Natural killer cell (primary cell): ENCODE results near the gene NDUFS1. TPM values are rescaled to one million over a fixed set of nuclear protein-coding genes. Genes with fewer than 3 reads are reported as not detected.

Experiments
- ATAC-seq, 3 donors: fragments of 150-1000 bp in 2 of 3; fragments of 200-7000 bp in 1 of 3; cut with Tn5 transposase; 1 replicate in 1 of 3; 2 replicates in 2 of 3; pipeline ENCODE4 v1.10.0; 2021; ENCODE audit warnings: mild to moderate bottlenecking in 2 of 3, moderate library complexity in 2 of 3
- DNase-seq, 2 donors: peaks; one replicate each; pipeline versions ENCODE4 v3.0.0 to v3.0.0-alpha.2; 2013 to 2021; ENCODE audit warnings: mixed read lengths in 1 of 2
- H3K27ac ChIP-seq: one replicate; pipeline ENCODE4 v1.5.1; 2013; ENCODE audit warnings: mild to moderate bottlenecking, low read length
- H3K27me3 ChIP-seq: one replicate; pipeline ENCODE4 v1.6.1; 2013; ENCODE audit warnings: low read length; ENCODE audit not compliant: control insufficient read depth, insufficient read depth
- H3K36me3 ChIP-seq: one replicate; pipeline ENCODE4 v1.6.1; 2013; ENCODE audit warnings: low read length; ENCODE audit not compliant: control insufficient read depth, insufficient read depth
- H3K4me1 ChIP-seq: one replicate; pipeline ENCODE4 v1.6.1; 2013; ENCODE audit warnings: low read length; ENCODE audit not compliant: control insufficient read depth, insufficient read depth
- H3K4me3 ChIP-seq: one replicate; pipeline ENCODE4 v1.5.1; 2013; ENCODE audit warnings: low read length
- H3K9me3 ChIP-seq: one replicate; pipeline ENCODE4 v1.6.1; 2013; ENCODE audit warnings: low read length; ENCODE audit not compliant: control insufficient read depth, insufficient read depth
- H3K27ac Mint-ChIP-seq, 2 donors: one replicate each; pipeline ENCODE4 v1.8.0; 2022; ENCODE audit warnings: mild to moderate bottlenecking in 2 of 2, mixed read lengths in 2 of 2, moderate library complexity in 1 of 2
- H3K27me3 Mint-ChIP-seq, 2 donors: one replicate each; pipeline ENCODE4 v1.8.0; 2022; ENCODE audit warnings: low read depth in 2 of 2, mixed read lengths in 2 of 2
- H3K36me3 Mint-ChIP-seq: one replicate; pipeline ENCODE4 v1.8.0; 2022; ENCODE audit warnings: mixed read lengths
- H3K4me1 Mint-ChIP-seq, 2 donors: one replicate each; pipeline ENCODE4 v1.8.0; 2022; ENCODE audit warnings: mixed read lengths in 2 of 2
- H3K4me3 Mint-ChIP-seq: one replicate; pipeline ENCODE4 v1.8.0; 2022; ENCODE audit warnings: mild to moderate bottlenecking, moderate library complexity, mixed read lengths
- H3K9me3 Mint-ChIP-seq, 2 donors: one replicate each; pipeline ENCODE4 v1.8.0; 2022; ENCODE audit warnings: mixed read lengths in 2 of 2
- CTCF ChIP-seq: fragments of 200-600 bp; IDR thresholded peaks from one replicate; pipeline ENCODE4 v1.8.0; 2022; ENCODE audit warnings: antibody characterized with exemption
- WGBS: methylation state at CpG from one replicate; pipeline ENCODE4 v1.1.7; 2013; ENCODE audit warnings: missing lambda C conversion rate; ENCODE audit not compliant: insufficient coverage; 5-methylcytosine and 5-hydroxymethylcytosine counted together
- intact Hi-C: fragments of 100-400 bp; cut with micrococcal nuclease; formaldehyde crosslinking; loops from one replicate; pipeline ENCODE4 v1.14.2; 2022
- total RNA-seq, 4 donors: library from RNA; stranded (reverse); fragments of 120-200 nt in 1 of 4; gene quantifications; one replicate each; pipeline versions ENCODE4 v1.2.3 to v1.2.4, GENCODE V29; 2013 to 2022

The NDUFS1 gene
- total RNA-seq, 3 donors from 2014 or later (not counting 1 experiment from before 2014, with no cell fraction given), result 44.0 to 47.8 (median 45.9) TPM

DNA sequence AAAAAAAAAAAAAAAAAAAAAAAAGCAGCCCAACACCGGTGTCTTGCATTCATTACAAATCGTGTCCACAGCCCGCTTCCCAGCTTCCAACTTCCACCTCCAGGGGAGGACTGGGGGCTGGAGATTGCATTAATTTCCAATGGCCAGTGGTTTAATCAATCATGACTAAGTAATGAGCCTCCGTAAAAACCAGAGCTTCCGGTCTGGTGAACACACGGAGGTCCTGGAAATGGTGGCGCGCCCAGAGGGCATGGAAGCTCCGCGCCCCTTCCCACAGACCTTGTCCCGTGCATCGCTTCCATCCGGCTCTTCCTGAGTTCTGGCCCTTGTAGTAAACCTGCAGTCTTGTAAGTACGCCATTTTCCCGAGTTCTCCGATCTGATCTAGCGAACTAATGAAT lies 44.1 kb upstream of the NDUFS1 start:
- Histone ChIP-seq H3K9me3 (no peaks in the 10 kb centered on the region), H3K27ac (no peak overlapping the region), H3K4me1 (no peaks in the 10 kb centered on the region), H3K4me3 (no peak overlapping the region), H3K36me3 (no peaks in the 10 kb centered on the region), H3K27me3 (no peaks in the 10 kb centered on the region)
- TF ChIP-seq CTCF, result no peak
- H3K4me1 Mint-ChIP-seq, result no peaks in the 10 kb centered on the region
- no peak for DNase-seq
- H3K27me3 Mint-ChIP-seq, result peaks cover 8 to 17% of the 10 kb centered on the region in 2 donors
- intact Hi-C loops, result no loop called here
- no peak overlapping the region for H3K4me3 Mint-ChIP-seq
- H3K36me3 Mint-ChIP-seq, result no peaks in the 10 kb centered on the region
- ATAC-seq, result no peak
- H3K27ac Mint-ChIP-seq, result no peak overlapping the region
- 94% methylated on average over 17 of the region's 17 CpGs for WGBS
- H3K9me3 Mint-ChIP-seq, result no peaks in the 10 kb centered on the region

GRCh38 chr2:206202446-206202845 lies 43.2 kb upstream of the NDUFS1 start:
- intact Hi-C loops, result no loop called here
- 91% methylated on average over 15 of the region's 16 CpGs for WGBS

GRCh38 chr2:206201075-206201848 lies 42.0 kb upstream of the NDUFS1 start:
- no peak overlapping the region for H3K27ac Mint-ChIP-seq
- no peaks in the 10 kb centered on the region for H3K36me3 Mint-ChIP-seq
- no peaks in the 10 kb centered on the region for H3K4me1 Mint-ChIP-seq
- H3K27me3 Mint-ChIP-seq, result peaks cover 8 to 20% of the 10 kb centered on the region in 2 donors
- H3K9me3 Mint-ChIP-seq, result no peaks in the 10 kb centered on the region
- ATAC-seq (no peak), DNase-seq (no peak)
- intact Hi-C loops, result no loop called here
- no peak overlapping the region for H3K4me3 Mint-ChIP-seq
- no peaks in the 10 kb centered on the region for H3K9me3 ChIP-seq
- no peaks in the 10 kb centered on the region for H3K4me1 ChIP-seq
- H3K4me3 ChIP-seq, result no peak overlapping the region
- TF ChIP-seq CTCF, result no peak
- WGBS, result 85% methylated on average over 3 of the region's 5 CpGs
- no peak overlapping the region for H3K27ac ChIP-seq
- H3K27me3 ChIP-seq, result no peaks in the 10 kb centered on the region
- no peaks in the 10 kb centered on the region for H3K36me3 ChIP-seq

More at GRCh38 chr2:206202446-206202845, 43.2 kb upstream of the NDUFS1 start:
- no peak overlapping the region for H3K4me3 ChIP-seq
- H3K27me3 ChIP-seq, result no peaks in the 10 kb centered on the region
- H3K36me3 ChIP-seq, result no peaks in the 10 kb centered on the region
- no peak for TF ChIP-seq CTCF
- no peaks in the 10 kb centered on the region for H3K9me3 ChIP-seq
- Mint-ChIP-seq H3K4me1 (no peaks in the 10 kb centered on the region), H3K4me3 (no peak overlapping the region), H3K27me3 (peaks cover 8 to 20% of the 10 kb centered on the region in 2 donors), H3K9me3 (no peaks in the 10 kb centered on the region), H3K36me3 (no peaks in the 10 kb centered on the region), H3K27ac (no peak overlapping the region)
- ATAC-seq, result no peak
- no peak for DNase-seq
- no peaks in the 10 kb centered on the region for H3K4me1 ChIP-seq
- no peak overlapping the region for H3K27ac ChIP-seq

DNA sequence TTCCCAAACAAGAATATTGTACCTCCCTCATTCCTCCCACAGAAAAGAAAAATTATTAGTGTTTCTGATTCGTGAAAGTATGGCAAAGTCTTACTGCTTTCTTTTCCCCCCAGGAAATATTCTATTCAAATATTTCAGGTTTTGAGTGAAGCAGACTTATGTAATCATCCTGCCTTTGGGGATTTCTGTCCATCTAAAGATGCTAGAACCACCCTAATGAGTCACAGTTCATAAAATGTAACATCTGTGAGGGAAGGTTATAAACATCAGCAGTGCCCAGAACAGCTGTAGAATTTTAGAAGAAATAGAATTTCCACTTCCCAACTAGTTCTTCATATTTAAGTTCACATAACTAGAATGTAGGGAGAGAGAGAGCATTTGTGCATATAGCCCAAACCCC lies 39.4 kb upstream of the NDUFS1 start:
- Mint-ChIP-seq H3K27ac (no peak overlapping the region), H3K9me3 (no peaks in the 10 kb centered on the region), H3K4me3 (no peak overlapping the region), H3K36me3 (no peaks in the 10 kb centered on the region), H3K4me1 (no peaks in the 10 kb centered on the region), H3K27me3 (peaks cover 7 to 20% of the 10 kb centered on the region in 2 donors)
- TF ChIP-seq CTCF, result no peak
- intact Hi-C loops, result no loop called here
- Histone ChIP-seq H3K27me3 (no peaks in the 10 kb centered on the region), H3K4me1 (no peaks in the 10 kb centered on the region), H3K9me3 (no peaks in the 10 kb centered on the region), H3K4me3 (no peak overlapping the region), H3K36me3 (no peaks in the 10 kb centered on the region), H3K27ac (no peak overlapping the region)
- DNase-seq, result no peak
- WGBS, result no CpG with 5 or more reads among the region's 1 CpG
- no peak for ATAC-seq
